Smooth muscle cell (in vitro differentiated cells): Measurements from ENCODE around the gene CCDC182. TPM values are rescaled to one million over a fixed set of nuclear protein-coding genes. Genes with fewer than 3 reads are reported as not detected.

ENCODE experiments used
- DNase-seq: peaks from one replicate; lab custom pipeline; 2025; ENCODE audit not compliant: unreplicated experiment; lab: John Stamatoyannopoulos, UW
- H2AFZ ChIP-seq: fragments of 200-600 bp; sonication (generic); 2 replicates; pipeline ENCODE4 v1.6.0; 2016; ENCODE audit warnings: antibody characterized with exemption, low read depth, mild to moderate bottlenecking
- H3F3A ChIP-seq: fragments of 200-600 bp; sonication (generic); 2 replicates; pipeline ENCODE4 v1.6.0; 2017; ENCODE audit warnings: antibody characterized with exemption, low read depth
- H3K27ac ChIP-seq: fragments of 200-600 bp; sonication (generic); 2 replicates; pipeline ENCODE4 v1.5.1; 2016; ENCODE audit warnings: low read depth, mild to moderate bottlenecking
- H3K27me3 ChIP-seq: fragments of 200-600 bp; sonication (generic); 2 replicates; pipeline ENCODE4 v1.6.1; 2016; ENCODE audit warnings: low read depth, mild to moderate bottlenecking
- H3K36me3 ChIP-seq: fragments of 200-600 bp; sonication (generic); 2 replicates; pipeline ENCODE4 v1.5.1; 2016; ENCODE audit warnings: low read depth
- H3K4me1 ChIP-seq: fragments of 200-600 bp; sonication (generic); 2 replicates; pipeline ENCODE4 v1.5.1; 2016; ENCODE audit warnings: low read depth
- H3K4me2 ChIP-seq: fragments of 200-600 bp; sonication (generic); 2 replicates; pipeline ENCODE4 v1.6.0; 2016; ENCODE audit warnings: mild to moderate bottlenecking
- H3K4me3 ChIP-seq: fragments of 200-600 bp; sonication (generic); 2 replicates; pipeline ENCODE4 v1.5.1; 2016; ENCODE audit warnings: mild to moderate bottlenecking
- H3K79me2 ChIP-seq: fragments of 200-600 bp; sonication (generic); 2 replicates; pipeline ENCODE4 v1.6.0; 2016; ENCODE audit warnings: low read depth, mild to moderate bottlenecking
- H3K9ac ChIP-seq: fragments of 200-600 bp; sonication (generic); 2 replicates; pipeline ENCODE4 v1.6.0; 2016; ENCODE audit warnings: low read depth
- H3K9me3 ChIP-seq: fragments of 200-600 bp; sonication (generic); replicated peaks from 2 replicates; pipeline ENCODE4 v1.5.1; 2016; ENCODE audit warnings: low read depth
- H4K20me1 ChIP-seq: fragments of 200-600 bp; sonication (generic); 2 replicates; pipeline ENCODE4 v1.6.0; 2016; ENCODE audit warnings: low read depth
- WGBS: methylation state at CpG from one replicate; pipeline ENCODE4 v1.1.7; 2016; ENCODE audit warnings: low lambda C conversion rate; 5-methylcytosine and 5-hydroxymethylcytosine counted together
- polyA plus RNA-seq: library from polyadenylated mRNA; unstranded; fragments of >200 nt; fragmentation: Nextera tagmentation; extraction: Ambion mirVana; gene quantifications from 2 replicates; pipeline ENCODE4 v1.2.1, GENCODE V29; 2016
- total RNA-seq: library from RNA; depleted of rRNA; stranded (reverse); fragments of >200 nt; gene quantifications from 2 replicates; pipeline ENCODE4 v1.2.3, GENCODE V29; 2014
- TF ChIP-seq, protein P1 (sequence below): fragments of 200-600 bp; sonication (generic); IDR thresholded peaks from 2 replicates; pipeline ENCODE4 v1.5.1; 2017; ENCODE audit warnings: borderline replicate concordance, mild to moderate bottlenecking, antibody characterized with exemption; ENCODE audit not compliant: insufficient read depth, poor library complexity, severe bottlenecking

Gene CCDC182
- total and polyA plus RNA-seq, 2 experiments from 2014 or later: not detected

DNA sequence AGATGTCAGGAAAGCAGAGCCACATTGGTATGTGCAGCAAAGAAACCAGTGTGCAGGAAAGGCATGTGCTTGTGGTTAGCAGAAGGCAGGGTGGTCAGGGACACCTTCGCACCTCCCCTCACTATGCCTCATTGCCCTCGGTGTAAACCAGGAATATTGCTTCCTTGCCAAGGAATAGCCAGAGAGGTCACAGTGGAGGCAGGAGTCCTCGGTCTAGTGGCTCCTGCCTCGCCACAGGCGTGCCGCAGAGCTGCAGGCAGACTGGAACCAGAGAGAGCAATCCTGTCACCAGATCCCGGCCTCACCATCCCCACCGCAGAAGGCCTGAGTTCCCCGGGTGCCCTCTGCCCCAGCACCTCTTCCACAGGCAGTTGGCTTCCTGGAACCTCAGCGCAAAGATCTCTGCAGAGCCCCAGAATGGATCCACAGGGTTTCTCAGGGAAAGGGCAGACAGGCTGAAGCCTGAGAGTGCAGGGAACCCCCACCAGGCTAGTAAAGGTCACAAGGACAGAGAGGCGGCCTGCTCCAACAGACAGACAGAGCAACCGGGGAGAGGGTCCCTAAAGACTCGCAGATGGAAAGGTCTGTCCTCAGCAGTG lies 21.6 kb downstream of the CCDC182 start:
- DNase-seq: no peak
- Histone ChIP-seq H3F3A (no peaks in the 10 kb centered on the region), H3K36me3 (no peaks in the 10 kb centered on the region), H4K20me1 (no peaks in the 10 kb centered on the region), H3K27ac (no peak overlapping the region), H3K4me1 (no peaks in the 10 kb centered on the region), H3K4me3 (no peak overlapping the region), H3K27me3 (no peaks in the 10 kb centered on the region), H3K9ac (no peak overlapping the region), H3K4me2 (no peak overlapping the region), H3K9me3 (no peaks in the 10 kb centered on the region), H3K79me2 (no peaks in the 10 kb centered on the region), H2AFZ (no peak overlapping the region)
- TF ChIP-seq, protein P1, sequence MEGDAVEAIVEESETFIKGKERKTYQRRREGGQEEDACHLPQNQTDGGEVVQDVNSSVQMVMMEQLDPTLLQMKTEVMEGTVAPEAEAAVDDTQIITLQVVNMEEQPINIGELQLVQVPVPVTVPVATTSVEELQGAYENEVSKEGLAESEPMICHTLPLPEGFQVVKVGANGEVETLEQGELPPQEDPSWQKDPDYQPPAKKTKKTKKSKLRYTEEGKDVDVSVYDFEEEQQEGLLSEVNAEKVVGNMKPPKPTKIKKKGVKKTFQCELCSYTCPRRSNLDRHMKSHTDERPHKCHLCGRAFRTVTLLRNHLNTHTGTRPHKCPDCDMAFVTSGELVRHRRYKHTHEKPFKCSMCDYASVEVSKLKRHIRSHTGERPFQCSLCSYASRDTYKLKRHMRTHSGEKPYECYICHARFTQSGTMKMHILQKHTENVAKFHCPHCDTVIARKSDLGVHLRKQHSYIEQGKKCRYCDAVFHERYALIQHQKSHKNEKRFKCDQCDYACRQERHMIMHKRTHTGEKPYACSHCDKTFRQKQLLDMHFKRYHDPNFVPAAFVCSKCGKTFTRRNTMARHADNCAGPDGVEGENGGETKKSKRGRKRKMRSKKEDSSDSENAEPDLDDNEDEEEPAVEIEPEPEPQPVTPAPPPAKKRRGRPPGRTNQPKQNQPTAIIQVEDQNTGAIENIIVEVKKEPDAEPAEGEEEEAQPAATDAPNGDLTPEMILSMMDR: no peak
- 79% methylated on average over 13 of the region's 13 CpGs for whole genome bisulfite sequencing

DNA sequence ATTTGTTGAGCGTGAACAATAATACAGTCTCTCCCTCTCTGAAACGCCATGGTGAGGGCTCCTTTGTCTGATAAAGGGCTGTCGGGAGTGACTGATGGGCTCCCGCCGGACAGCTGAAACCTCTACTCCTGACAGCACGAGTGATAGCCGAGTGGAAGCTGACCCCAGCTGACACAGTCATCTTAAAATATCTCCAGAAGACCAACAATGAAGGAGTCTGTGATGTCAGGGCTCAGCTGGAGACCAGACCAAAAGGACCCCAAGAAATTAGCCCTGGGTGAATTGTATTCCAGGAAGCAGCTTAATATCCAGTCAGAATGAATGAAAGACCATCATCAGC lies 22.4 kb downstream of the CCDC182 start:
- H3K9me3 ChIP-seq: no peaks in the 10 kb centered on the region
- 81% methylated on average over 7 of the region's 7 CpGs for WGBS
- H3K4me3 ChIP-seq: no peak overlapping the region
- no peaks in the 10 kb centered on the region for H3K79me2 ChIP-seq
- H3K9ac ChIP-seq: no peak overlapping the region
- no peaks in the 10 kb centered on the region for H3F3A ChIP-seq
- no peaks in the 10 kb centered on the region for H3K27me3 ChIP-seq
- TF ChIP-seq, protein P1: no peak
- H3K27ac ChIP-seq: no peak overlapping the region
- no peak for DNase-seq
- no peak overlapping the region for H3K4me2 ChIP-seq
- no peaks in the 10 kb centered on the region for H3K4me1 ChIP-seq
- no peak overlapping the region for H2AFZ ChIP-seq
- H3K36me3 ChIP-seq: no peaks in the 10 kb centered on the region
- no peaks in the 10 kb centered on the region for H4K20me1 ChIP-seq

DNA sequence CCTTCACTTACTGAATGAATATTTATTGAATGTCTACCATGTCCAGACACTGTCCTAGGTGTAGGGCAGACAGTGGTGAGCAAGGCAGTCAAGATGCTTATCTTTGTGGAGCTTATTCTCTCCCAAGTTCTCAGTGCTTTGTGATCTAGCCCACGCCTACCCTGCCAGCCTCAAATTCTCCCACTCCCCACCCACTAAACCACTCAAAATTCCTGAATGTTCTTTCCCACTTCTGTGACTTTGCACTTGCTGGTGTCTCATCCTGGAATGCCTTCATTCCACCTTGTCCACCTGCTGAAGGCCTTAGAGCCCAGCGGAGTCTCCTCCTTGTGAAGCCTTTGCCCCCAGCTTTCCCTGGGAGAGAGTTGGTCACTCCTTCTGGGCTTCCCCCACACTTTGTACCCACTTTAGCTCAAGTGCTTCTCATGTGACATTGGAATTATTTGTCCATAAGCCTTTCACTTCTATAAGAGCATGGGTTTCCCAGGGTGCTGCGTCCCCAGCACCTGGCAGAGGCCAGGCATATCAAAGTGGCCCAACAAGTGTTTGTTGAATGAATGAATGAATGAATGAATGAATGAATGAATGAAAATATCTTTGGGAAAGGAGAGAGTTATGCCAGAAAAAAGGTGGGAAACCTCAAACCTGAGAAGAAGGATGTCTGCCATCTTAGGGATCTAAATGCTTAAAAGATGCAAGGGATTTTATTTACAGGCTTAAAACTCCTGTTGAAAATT lies 23.0 kb downstream of the CCDC182 start:
- Histone ChIP-seq H3F3A (no peaks in the 10 kb centered on the region), H2AFZ (no peak overlapping the region), H3K4me1 (no peaks in the 10 kb centered on the region), H3K4me2 (no peak overlapping the region), H3K27ac (no peak overlapping the region), H3K4me3 (no peak overlapping the region), H4K20me1 (no peaks in the 10 kb centered on the region), H3K9ac (no peak overlapping the region), H3K9me3 (no peaks in the 10 kb centered on the region), H3K27me3 (peaks cover 3% of the 10 kb centered on the region), H3K36me3 (no peaks in the 10 kb centered on the region), H3K79me2 (no peaks in the 10 kb centered on the region)
- TF ChIP-seq, protein P1: no peak
- DNase-seq: no peak
- WGBS: 91% methylated on average over 3 of the region's 3 CpGs
